ENCODE data around the gene MKI67. TPM values are rescaled to one million over a fixed set of nuclear protein-coding genes. Genes with fewer than 3 reads are reported as not detected.

Gene MKI67
- total and polyA plus RNA-seq, 2 experiments from 2014 or later: 7.9 to 63.6 TPM

DNA sequence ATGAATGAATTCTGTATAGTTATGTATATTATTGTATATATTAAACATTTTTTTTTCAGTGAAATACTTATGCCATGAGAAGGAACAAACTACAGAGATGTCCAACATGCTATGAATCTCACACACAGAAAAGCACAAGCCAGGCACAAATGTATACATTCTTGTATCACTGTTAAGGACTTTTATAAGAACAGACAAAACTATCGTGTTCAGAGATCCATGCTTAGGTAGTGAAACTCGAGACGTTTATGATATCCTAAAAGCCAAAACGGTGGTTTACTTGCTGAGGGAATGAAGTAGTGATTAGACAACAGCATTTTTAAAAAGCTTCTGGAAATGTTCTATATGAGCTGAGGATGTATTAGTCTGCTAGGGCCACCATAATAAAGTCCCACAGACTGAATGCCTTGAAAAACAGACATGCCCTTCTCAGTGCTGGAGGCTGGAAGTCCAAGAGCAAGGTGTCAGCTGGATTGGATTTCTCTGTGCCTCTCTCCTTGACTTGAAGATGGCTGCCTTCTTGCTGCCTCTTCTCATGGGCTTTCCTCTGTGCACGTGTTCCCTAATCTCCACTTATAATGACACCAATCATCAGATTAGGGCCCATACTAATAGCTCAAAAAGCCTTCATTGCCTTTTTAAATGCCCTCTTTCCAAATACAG, 4.3 kb downstream of the MKI67 start:
- no peaks in the 10 kb centered on the region for H3K27me3 ChIP-seq
- DNase-seq (ENCODE audit: low read depth in 1 of 2, low spot score in 1 of 2): no peak
- no peaks in the 10 kb centered on the region for H3K4me1 ChIP-seq (ENCODE audit: low read depth)
- no peak overlapping the region for H3K27ac ChIP-seq
- TF ChIP-seq, protein P1, sequence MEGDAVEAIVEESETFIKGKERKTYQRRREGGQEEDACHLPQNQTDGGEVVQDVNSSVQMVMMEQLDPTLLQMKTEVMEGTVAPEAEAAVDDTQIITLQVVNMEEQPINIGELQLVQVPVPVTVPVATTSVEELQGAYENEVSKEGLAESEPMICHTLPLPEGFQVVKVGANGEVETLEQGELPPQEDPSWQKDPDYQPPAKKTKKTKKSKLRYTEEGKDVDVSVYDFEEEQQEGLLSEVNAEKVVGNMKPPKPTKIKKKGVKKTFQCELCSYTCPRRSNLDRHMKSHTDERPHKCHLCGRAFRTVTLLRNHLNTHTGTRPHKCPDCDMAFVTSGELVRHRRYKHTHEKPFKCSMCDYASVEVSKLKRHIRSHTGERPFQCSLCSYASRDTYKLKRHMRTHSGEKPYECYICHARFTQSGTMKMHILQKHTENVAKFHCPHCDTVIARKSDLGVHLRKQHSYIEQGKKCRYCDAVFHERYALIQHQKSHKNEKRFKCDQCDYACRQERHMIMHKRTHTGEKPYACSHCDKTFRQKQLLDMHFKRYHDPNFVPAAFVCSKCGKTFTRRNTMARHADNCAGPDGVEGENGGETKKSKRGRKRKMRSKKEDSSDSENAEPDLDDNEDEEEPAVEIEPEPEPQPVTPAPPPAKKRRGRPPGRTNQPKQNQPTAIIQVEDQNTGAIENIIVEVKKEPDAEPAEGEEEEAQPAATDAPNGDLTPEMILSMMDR (IDR thresholded peaks at IDR 0.05; ENCODE audit: low read depth, low read length): no peak
- H3K36me3 ChIP-seq: peaks cover 10% of the 10 kb centered on the region
- H3K9me3 ChIP-seq (ENCODE audit: low read depth): no peaks in the 10 kb centered on the region
- no peak overlapping the region for H3K4me3 ChIP-seq

DNA sequence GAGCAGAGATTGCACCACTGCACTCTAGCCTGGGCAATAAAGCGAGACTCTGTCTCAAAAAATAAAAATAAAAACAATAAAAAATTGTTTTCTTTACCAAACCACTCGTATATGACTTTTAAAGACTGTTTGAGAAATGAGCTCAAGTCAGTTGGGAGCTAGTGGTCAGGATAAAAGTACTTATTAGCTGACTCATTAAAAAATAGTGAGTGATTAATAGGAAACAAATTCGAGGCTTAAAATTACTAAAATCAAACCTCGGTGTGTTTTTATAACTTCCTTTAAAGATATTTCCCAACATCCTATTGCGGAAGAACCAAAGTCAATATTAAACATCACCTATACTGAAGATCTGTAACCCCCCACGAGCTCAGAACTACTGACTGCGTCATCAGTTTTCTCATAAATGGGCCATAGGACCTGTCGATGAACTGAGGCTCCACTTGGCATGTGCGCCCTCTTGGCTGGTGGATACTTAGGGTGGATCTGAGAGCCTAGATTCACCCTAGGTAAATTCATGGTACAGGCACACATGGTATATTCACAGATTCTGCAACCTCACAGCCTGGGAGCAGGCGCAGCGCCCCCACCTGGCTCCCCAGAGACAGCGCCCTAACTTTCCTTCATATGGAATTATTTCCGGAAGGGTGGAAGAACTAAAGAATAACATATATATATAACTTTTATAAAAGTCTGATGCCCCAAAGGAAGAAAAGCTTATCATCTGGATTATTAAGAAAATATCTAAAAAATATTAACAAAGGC, 9.2 kb downstream of the MKI67 start:
- Histone ChIP-seq H3K4me3 (no peak overlapping the region), H3K27me3 (no peaks in the 10 kb centered on the region), H3K36me3 (peaks cover 24% of the 10 kb centered on the region), H3K9me3 (ENCODE audit: low read depth) (no peaks in the 10 kb centered on the region), H3K4me1 (ENCODE audit: low read depth) (no peaks in the 10 kb centered on the region), H3K27ac (no peak overlapping the region)
- TF ChIP-seq, protein P1 (IDR thresholded peaks at IDR 0.05; ENCODE audit: low read depth, low read length): peak; percentile 31
- DNase-seq (ENCODE audit: low read depth in 1 of 2, low spot score in 1 of 2): no peak

DNA sequence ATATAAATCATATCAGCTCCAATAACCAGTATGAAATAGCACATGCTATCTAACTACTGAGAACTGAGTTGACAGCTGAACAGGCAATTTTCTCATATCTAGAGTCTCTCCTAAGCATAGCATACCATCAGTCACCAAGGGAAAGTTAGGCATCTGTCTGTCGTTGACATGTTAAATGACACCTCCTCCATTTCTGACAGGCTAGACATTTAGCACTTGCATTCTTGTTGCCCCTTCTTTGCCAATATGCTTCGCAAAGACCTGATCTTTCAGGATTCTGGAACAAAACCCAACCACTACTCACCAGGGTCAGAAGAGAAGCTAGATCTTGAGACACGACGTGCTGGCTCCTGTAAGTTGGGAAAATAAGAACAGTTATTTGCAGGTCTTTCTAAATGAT, 10.0 kb downstream of the MKI67 start:
- H3K9me3 ChIP-seq (ENCODE audit: low read depth): no peaks in the 10 kb centered on the region
- H3K27me3 ChIP-seq: no peaks in the 10 kb centered on the region
- H3K4me1 ChIP-seq (ENCODE audit: low read depth): no peaks in the 10 kb centered on the region
- H3K27ac ChIP-seq: no peak overlapping the region
- H3K4me3 ChIP-seq: no peak overlapping the region
- DNase-seq (ENCODE audit: low read depth in 1 of 2, low spot score in 1 of 2): no peak
- peaks cover 33% of the 10 kb centered on the region for H3K36me3 ChIP-seq
- TF ChIP-seq, protein P1 (IDR thresholded peaks at IDR 0.05; ENCODE audit: low read depth, low read length): no peak

DNA sequence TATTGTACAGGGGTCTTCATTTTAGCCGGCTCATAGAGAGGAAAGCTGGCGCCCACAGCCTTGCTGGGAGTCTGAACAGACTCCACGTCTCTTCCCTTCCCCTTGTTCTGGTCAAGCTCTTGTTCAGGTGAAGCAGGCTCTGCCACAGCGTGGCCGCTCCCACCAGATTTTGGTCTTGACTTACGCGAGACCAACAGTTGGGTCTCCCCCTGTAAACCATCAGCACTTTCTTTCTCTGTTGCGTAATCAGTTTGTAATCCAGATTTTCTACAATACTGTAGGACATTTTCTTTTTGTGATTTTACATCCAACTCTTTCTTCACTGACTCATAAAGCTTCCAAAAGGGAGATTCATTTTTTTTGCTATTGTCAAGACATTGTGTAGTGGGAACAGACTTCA, 10.9 kb downstream of the MKI67 start:
- TF ChIP-seq, protein P1 (IDR thresholded peaks at IDR 0.05; ENCODE audit: low read depth, low read length): no peak
- no peaks in the 10 kb centered on the region for H3K9me3 ChIP-seq (ENCODE audit: low read depth)
- no peaks in the 10 kb centered on the region for H3K27me3 ChIP-seq
- no peak overlapping the region for H3K4me3 ChIP-seq
- no peak overlapping the region for H3K27ac ChIP-seq
- DNase-seq (ENCODE audit: low read depth in 1 of 2, low spot score in 1 of 2): no peak
- H3K4me1 ChIP-seq (ENCODE audit: low read depth): no peaks in the 10 kb centered on the region
- H3K36me3 ChIP-seq: peaks cover 37% of the 10 kb centered on the region

DNA sequence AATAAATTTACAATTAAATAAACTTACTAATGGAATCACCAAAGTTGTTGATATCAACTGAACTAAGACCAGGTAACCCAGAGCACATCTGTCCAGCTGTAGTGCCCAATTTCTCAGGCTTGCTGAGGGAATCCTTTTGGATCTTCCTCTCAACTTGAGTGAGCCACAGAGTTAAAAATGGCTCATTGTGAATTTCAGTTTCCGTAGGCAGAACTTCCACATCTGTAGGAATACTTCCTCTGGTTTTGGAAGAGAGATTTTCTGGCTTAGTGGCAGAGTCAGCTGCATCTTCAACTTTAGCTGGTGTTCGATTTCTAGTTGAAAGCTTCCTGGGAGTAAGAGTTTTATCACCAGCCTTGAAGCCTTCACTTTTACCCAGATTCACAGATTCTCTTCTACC, 11.3 kb downstream of the MKI67 start:
- Histone ChIP-seq H3K4me3 (no peak overlapping the region), H3K27me3 (no peaks in the 10 kb centered on the region), H3K9me3 (ENCODE audit: low read depth) (no peaks in the 10 kb centered on the region), H3K27ac (no peak overlapping the region), H3K36me3 (peaks cover 42% of the 10 kb centered on the region), H3K4me1 (ENCODE audit: low read depth) (no peaks in the 10 kb centered on the region)
- TF ChIP-seq, protein P1 (IDR thresholded peaks at IDR 0.05; ENCODE audit: low read depth, low read length): no peak
- no peak for DNase-seq (ENCODE audit: low read depth in 1 of 2, low spot score in 1 of 2)

All from cardiac muscle cell (in vitro differentiated cells and primary cell).